ENCODE data around the gene ABCB6.
"Not testable (repeated sequence)": the region's sequence is repeated elsewhere in the genome, so short reads cannot be mapped to it uniquely, and the experiment has no call there.

ABCB6 gene

DNA sequence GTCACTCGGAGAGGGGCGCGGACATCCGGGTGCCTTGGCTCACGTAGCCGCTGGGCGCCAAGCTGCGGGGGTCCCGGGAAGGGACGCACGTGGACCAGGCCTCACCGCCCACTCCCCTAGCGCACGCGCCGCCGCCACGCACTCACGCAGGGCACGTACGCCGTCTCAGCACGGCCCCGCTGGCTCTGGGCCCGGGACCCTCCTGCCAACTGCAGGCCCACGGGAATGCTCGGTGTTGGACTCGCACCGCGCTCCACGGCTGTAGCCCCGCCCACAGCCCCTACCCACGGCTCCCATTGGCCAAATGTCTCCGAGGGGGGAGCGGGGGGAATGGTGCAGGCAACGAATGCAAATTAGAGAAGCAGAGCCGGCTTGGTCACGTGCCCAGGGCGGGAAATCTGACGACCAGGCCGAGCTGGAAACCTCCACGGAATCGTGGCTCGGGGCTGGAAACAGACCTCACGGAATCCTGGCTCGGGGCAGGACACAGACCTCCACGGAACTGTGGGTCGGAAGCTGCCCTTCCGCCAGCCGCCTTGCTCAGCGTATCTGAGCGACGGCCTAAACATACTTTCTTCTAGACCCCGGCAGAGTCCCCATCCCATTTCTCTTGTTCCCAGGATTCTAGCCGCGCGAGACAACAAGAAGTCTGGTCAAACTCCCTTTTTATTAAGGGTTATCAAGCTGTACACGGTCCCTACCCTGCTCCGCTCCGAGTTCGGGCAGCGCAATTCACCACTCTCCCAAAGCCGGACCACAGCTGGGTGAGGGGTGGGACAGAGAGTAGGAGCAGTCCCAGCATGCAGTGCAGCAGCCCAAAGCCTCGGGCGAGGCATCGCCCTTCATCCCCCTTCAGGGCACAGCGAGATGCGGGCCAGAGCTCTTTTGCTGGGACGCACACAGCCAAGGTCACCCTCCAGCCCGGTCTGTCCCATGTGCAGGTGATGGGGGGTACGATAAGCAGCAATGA lies at the start of gene ABCB6:
ABCB6 (minus strand) TSS at position 227 of the 970 bp plus-strand sequence. CDS start 285 bp downstream, outside the sequence.
- peak; percentile 87 for DNase-seq

- DNase-seq, result no peak
These were observed 49.5 kb upstream of the ABCB6 start for GRCh38 chr2:219268294-219268693.

- no peak for DNase-seq
These were observed 48.1 kb upstream of the ABCB6 start for GRCh38 chr2:219266886-219267285.

DNA sequence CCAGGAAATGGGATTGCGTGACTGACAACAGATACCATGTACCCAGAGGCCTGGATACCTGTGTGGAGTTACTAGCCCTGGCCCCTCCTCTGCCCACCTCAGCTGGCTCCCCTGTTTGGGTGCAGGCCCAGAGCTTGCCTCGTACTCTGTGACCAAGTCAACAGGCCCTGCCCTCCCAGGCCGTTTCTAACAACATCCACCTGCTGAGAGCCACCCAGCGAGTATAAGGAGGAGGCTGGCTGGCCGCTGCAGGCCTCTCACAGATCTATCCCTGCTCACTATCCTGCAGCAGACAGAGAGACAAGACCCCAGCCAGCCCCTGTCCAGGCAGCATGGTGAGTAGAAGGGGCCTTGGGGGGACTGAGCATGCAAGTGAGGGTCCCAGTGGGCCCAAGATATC lies 47.5 kb upstream of the ABCB6 start:
- no peak for DNase-seq

DNA sequence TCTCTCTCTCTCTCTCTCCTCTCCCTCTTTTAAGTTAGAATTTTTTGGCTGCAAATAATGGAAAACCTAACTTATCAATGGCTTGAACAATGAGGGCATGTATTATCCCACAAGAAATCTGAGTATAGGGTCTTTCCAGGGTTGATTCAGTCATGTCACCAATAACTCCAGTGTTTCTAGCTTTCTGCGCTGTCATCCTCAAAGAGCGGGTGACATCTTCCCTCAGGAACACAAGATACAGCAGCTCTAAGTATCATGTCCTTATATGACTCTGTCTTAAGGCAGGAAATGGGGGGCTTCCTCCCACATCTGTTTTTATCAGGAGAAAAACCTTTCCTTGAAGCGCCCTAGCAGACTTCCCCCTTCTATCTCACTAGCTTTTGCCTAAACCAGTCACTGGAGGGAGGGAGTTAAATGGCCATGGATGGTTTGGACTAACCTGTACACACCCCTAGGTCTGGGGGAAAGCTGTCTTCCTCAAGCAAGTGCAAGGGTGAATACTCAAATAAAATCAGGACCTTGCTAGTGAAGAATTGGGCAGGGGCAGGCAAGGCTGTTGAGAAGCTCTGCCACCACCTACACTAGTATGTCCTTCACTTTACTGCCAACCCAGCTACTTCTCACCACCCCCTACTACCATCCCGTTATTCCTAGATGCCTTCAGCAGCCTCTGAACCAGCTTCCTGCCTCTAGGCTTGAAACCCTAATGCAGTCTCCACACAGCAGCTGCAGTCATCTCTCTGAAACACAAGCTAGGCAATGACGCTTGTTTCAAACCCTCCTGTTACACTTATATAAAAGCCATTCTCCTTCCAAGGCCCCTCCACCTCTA lies 42.5 kb upstream of the ABCB6 start:
- DNase-seq, result no peak

- not testable (repeated sequence) for DNase-seq
These were observed 40.2 kb upstream of the ABCB6 start for GRCh38 chr2:219258942-219259341.

GRCh38 chr2:219254590-219255201 lies 35.9 kb upstream of the ABCB6 start:
- DNase-seq, result peak; percentile 67

- peak; percentile 96 for DNase-seq
These were observed 35.2 kb upstream of the ABCB6 start, which contains the start of gene TUBA4A for GRCh38 chr2:219253753-219254589. Gene TUBA4A, minus strand, starts transcription at chr2:219253918. Its CDS starts 60 bp downstream, at chr2:219253858.

DNA sequence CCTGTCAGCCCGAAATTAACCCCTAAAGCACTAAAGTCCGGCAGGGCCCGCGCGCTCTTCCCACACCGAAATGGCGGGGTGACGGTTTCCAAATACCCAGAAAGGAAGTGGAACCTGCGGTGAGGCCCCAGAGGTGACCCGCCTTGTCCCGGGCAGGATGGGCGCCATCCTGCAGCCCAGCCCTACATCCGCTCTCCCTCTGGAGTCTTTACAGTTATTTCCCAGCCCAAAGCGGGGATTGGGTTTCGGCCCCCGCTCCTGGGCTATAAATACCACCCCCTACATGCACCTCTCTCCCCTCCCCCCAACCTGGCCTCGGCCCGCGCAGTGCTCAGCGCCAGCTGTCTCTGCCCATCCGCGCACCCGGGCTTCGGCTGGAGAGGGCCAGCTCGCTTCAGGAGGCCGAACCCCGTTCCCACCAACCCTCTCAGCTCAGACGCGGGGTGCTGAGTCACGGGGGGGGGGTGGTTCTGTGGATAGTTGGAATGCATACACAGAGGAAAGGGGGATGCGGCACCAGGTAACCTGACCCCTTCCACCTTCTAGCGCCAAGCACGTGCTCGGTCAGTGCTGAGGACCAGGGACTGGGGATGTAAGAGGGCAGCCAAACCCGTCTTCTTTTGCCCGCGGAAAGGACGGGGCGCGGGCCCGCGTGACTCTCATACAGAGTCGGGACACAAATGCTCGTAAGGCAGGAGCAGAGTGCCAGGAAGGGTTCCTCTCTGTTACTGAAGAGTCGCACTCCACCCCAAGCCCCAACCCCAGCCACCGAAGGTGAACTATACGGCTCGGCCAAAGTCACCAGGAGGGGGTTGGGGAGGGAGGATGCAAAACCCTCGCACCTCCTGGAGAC lies 34.4 kb upstream of the ABCB6 start, which contains the start of gene TUBA4B:
TUBA4B (plus strand) TSS at position 344 of the 853 bp plus-strand sequence; CDS start at position 509, 165 bp downstream.
- DNase-seq, result peak; percentile 59

DNA sequence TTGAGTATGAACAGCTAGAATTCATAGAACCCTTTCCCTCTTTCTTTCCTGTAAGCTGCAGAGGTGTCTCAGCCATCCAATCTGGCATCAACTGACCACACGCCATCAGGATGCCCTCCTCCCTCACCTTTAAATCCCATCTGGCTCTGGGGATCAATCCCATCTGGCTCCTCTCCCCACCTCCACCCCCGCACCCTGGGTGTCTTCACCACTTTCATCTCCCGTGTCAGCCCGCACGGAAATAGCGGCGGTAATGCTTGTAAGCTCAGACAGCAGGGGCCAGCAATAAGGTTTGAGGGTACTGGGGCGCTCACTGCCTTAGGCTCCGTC lies 33.8 kb upstream of the ABCB6 start:
- peak; percentile 57 for DNase-seq

DNA sequence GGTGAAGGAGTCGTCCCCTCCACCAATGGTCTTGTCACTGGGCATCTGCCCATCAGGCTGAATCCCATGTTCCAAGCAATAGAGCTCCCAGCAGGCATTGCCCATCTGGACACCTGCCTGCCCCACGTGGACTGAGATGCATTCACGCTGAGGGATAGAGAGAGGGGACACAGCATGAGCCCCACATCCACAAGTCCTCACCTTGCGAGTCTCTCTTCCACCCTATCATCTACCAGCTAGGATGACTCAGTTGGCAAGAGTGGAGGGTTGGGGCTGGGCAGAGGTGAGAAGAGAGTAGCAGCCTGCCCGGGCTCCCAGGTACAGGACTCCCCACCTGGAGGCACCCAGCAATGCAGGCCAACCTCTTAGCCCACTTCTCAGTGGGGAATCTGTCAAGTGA lies 33.3 kb upstream of the ABCB6 start:
- DNase-seq, result peak; percentile 49

DNA sequence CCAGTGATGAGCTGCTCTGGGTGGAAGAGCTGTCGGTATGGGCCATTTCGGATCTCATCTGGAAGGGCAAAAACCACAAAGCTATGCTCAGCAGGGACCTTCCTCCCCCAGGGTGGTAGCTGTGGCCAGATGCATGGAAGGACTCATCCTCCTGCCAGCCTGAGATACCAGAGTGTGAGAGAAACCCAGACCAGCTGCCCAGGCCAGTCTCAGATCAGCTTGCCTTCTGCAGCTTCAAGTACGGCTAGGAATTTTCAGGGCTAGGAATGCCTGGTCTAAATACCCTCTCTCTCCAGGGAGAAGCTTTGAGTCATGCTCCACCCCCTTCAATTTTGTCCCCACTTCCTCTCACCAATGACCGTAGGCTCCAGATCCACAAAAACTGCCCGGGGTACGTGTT lies 32.9 kb upstream of the ABCB6 start:
- DNase-seq, result no peak

DNA sequence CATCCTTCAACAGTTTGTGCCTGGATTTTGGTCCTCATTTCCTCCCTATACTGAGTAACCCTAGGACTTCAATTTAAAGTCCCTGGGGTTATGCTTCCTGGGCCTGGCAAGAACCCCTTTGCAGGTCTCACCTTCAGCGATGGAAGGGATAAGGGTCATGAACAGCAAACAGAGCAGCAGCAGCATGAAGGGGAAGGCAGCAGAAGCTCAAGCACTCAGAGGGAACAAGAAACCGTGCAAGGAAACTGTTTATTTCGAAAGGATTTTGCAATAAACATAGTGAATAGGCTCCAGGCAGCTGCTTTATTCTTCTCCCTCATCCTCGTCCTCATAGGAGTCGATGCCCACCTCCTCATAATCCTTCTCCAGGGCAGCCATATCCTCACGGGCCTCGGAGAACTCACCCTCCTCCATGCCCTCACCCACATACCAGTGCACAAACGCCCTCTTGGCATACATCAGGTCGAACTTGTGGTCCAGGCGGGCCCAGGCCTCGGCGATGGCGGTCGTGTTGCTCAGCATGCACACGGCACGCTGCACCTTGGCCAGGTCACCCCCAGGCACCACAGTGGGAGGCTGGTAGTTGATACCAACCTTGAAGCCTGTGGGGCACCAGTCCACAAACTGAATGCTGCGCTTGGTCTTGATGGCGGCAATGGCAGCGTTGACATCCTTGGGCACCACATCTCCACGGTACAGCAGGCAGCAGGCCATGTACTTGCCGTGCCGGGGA lies 31.5 kb upstream of the ABCB6 start:
- no peak for DNase-seq

DNA sequence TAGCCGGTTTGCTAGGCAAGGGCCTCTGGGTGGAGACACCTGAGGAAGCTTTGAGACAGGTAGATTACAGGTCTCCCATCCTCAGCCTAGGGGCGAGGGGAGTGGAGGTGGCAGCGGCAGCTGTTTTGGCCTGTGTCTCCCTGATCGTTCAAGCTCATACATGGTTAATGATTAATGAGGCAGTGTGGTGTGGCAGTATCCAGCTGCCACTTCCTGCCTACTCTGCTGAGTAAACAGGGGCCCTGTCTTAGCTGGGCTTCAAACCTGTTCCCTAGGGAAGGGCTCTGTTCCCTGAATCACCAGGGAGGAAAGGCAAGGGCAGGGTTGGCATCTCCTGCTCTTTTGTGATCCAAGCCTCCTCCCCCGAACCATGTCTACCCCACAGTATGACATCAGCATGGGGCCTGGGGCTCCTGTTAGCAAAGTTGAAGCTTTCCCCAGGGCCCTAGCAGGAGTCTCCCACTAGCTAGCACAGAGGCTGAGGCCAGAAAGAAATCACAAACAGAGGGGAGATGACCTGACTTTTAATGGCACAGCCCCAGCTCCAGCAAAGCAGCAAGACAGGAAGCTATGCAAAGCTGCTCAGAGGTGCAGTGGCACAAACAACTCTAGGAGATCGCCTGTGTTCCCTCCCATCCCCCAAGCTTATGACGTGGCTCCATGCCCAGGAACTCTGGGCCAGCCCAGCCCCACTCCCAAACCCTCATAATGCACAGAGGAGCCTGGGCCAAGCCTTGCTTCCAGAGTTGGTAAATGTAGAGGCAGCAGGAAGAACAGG lies 30.6 kb upstream of the ABCB6 start:
- peak; percentile 63 for DNase-seq

- DNase-seq, result no peak
These were observed 30.1 kb upstream of the ABCB6 start for GRCh38 chr2:219248845-219249202.

GRCh38 chr2:219247678-219248642 lies 29.2 kb upstream of the ABCB6 start:
- DNase-seq, result peak; percentile 57

GRCh38 chr2:219246559-219246958 lies 27.8 kb upstream of the ABCB6 start:
- DNase-seq, result no peak

DNA sequence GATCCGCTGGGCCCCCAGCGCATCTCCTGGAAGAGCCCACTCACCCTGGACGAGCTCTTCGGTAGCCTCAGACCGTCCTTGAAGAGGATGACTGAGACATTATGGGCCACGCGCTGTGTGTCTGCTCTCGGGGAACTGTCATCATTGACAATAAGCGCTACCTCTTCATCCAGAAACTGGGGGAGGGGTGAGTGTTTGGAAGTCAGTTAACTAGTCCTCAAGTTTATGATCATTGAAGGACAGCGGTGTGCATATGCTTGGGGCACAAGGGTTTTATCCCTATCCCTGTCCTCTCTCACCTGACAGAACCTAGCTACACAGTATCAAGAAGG lies 27.1 kb upstream of the ABCB6 start:
- no peak for DNase-seq
